Renal cortical epithelial cell (primary cell): ENCODE results near the gene DAGLA. TPM values are rescaled to one million over a fixed set of nuclear protein-coding genes. Genes with fewer than 3 reads are reported as not detected.
A peak's percentile ranks its signal among the peaks of the same experiment; 100 is the strongest.

Experiments used
- DNase-seq: peaks from one replicate; pipeline ENCODE4 v3.0.0-alpha.2; 2011; ENCODE audit warnings: low read depth
- total RNA-seq: library from RNA; depleted of rRNA; stranded (reverse); fragments of >200 nt; gene quantifications from 2 replicates; pipeline ENCODE4 v1.2.3, GENCODE V29; 2014

Gene DAGLA
- 1.7 and 6.8 TPM in 2 replicates for total RNA-seq

DNA sequence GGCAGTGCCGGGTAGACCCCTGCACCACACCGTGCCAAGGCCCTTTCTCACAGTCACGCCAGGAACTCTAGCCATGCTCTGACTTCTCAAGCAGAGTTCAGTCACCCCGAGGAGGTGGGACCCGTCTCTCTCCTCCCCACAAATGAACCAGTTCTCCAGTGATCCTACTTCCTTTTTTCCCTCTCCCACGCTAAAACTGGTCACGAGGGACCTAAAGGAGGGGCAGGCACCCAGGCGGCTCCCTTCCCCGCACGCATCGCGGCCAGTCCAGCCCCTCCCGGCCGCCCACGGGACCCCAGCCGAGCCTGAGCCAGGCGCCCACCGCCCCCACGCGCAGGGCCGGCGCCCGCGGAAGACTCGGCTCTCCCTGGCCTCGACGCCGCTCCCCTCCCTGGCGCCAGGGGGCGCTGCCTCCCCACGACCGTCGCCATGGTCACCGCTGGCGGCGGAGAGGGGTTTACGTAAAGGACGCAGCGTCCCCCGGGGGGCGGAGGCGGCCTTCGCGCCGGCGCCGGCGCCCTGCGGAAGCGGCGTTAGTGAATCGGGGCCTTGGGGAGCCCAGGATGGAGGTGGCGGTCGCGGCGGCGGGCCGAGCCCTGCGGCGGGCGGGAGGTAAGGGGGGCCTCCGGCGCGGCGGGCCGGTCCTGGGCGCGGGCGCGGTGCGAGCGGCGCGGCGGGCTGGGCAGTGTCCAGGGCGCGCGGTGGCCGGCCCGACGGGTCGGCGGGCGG is at the start of gene DAGLA:
DAGLA (plus strand) TSS at position 499 of the 729 bp plus-strand sequence. CDS start 39,765 bp downstream, outside the sequence.
- no peak for DNase-seq

DNA sequence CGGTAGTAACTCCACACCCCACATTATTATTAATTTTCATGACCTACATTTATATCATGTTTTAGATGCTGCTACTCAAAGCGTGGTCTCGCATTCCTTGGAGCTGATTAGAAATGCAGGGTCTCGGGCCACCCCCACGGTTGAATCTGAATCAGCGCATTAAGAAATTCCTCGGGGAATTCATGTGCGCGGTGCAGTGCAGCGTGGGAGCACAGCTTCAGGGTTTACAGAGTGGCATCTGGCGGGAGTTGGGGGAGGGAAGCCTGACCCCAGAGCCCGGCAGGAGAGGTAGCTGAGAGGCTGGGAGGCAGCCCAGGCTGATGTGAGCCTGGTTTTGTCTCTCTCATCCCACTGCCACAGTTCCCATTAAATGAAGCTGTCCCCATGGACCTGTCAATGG is 48.1 kb upstream of the DAGLA start:
- DNase-seq: peak; percentile 20

DNA sequence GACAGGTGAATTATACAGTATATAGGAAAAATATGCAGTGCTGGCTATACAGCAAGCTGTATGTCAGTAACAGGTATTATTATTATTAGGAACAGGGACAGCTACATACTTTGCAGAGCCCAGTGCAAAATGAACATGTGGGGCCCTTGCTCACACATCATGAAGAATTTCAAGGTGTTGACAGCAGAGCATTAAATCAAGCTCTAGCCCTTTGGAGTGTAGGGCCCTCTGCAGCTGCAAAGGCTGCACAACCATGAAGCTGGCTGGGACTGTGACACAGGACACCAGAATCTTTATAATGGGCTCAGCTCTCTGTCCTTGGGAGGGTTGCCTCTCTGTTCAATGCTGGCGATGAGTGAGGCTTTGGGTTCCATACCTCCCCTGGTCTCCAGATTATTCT is 44.9 kb upstream of the DAGLA start:
- no peak for DNase-seq

- no peak for DNase-seq
These were observed 44.4 kb upstream of the DAGLA start for GRCh38 chr11:61635787-61636186.

DNA sequence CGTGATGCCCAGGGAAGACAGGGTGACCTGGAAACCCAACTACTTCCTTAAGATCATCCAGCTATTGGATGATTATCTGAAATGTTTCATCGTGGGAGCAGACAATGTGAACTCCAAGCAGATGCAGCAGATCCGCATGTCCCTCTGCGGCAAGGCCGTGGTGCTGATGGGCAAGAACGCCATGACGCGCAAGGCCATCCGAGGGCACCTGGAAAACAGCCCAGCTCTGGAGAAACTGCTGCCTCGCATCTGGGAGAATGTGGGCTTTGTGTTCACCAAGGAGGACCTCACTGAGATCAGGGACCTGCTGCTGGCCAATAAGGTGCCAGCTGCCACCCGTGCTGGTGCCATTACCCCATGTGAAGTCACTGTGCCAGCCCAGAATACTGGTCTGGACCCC is 43.5 kb upstream of the DAGLA start:
- DNase-seq: no peak

DNA sequence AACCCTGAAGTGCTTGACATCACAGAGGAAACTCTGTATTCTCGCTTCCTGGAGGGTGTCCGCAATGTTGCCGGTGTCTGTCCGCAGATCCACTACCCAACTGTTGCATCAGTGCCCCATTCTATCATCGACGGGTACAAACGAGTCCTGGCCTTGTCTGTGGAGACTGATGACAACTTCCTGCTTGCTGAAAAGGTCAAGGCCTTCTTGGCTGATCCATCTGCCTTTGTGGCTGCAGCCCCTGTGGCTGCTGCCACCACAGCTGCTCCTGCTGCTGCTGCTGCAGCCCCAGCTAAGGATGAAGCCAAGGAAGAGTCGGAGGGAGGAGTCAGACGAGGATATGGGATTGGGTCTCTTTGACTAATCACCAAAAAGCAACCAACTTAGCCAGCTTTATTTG is 42.9 kb upstream of the DAGLA start:
- DNase-seq: no peak

DNA sequence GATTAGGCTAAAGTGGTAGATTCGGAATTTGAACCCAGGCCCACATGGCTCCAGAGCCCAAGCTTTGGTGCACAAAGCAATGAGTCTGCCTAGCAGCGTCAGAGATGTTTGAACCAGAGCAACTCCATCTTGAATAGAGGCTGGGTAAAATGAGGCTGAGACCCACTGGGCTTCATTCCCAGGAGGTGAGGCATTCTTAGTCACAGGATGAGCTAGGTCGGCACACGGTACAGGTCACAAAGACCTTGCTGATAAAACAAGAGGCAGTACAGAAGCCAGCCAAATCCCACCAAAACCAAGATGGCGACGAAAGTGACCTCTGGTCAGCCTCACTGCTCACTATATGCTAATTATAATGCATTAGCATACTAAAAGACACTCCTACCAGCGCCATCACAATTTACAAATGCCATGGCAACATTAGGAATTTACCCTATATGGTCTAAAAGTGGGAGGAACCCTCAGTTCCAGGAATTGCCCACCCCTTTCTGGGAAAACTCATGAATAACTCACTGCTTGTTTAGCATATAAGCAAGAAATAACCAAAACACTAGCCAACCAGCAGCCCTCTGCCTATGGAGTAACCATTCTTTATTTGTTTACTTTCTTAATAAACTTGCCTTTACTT is 40.3 kb upstream of the DAGLA start:
- no peak for DNase-seq

- no peak for DNase-seq
These were observed 38.0 kb upstream of the DAGLA start for GRCh38 chr11:61642162-61642561.

DNA sequence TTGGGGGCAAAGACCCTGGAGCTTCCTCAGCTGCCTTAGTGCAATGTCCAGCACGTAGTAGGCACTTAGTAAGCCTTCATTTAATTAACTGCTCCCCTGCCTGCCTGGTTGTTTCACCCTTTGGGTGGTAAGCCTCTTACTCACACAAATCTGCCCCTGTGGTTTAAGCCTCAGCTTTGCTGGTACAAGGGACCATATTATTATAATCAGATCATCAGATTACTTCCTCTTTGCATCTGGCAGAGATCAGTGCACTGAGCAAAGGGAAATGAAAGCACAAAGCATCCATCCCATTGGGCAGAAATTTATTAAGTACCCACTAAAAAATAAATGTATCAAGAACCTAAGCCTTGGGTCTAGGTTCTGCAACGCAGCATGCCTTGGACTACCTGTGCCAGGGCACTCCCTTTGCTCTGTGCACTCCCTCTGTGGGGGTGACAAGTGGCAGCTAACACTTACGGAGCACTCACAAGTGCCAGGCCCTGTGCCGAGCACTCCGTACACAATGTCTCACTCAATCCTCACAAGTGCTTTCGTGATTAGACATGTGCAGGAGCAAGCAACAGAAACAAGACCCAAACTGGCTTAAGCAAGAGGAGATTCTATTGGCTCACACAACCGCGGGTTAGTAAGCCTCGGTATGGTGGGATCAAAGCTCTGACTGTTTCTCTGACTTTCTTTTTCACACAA is 34.9 kb upstream of the DAGLA start:
- DNase-seq: no peak

DNA sequence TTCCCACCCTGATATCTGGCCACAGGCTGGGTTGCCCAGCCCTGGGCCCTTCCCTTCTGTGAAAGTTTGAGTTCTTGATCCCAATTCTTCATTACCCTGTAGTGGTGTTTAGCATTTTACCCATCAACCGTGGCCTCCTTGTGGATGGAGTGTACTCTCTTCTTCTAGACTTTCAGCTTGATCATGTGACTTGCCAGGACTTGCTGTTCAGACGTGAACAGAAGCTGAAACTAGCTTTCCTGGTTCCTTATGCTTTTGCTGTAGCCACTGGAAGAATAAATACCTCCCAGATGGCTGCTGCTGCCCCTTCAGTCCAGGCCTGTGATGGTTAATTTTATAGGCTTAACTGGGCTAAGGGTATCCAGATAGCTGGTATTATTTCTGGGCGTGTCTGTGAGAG is 32.7 kb upstream of the DAGLA start:
- DNase-seq: no peak

DNA sequence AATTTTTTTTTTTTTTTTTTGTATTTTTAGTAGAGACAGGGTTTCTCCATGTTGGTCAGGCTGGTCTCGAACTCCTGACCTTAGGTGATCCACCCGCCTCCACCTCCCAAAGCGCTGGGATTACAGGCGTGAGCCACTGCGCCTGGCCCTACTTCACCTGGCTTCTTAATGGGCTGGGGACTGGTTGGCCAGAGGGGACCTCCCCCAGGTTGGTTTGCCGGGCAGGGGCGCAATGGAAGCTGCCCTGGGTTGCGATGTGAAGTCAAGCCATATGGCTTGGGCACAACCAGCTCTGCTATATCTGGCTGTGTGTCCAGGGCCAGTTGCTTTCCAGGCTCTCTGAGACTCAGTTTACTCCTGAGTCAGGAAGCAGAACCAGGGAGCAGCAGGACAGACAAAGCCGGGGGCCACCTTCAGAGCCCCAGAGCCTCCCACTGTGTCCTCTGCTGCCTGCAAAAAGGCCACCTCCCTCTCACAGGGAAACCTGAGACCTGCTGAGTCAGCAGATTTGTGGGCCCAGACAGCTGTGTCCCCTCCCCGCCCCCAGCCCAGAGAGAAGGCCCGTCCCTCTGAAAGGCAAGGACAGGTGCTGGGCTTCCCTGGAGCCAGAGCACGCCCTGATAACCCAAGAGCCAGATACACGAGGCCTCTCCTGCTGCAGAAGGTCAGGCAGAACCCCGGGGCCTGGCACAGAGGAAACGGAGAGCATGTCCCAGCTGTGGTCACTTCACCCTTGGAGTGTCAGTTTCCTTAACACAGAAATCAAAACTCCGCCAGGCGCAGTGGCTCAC is 29.2 kb upstream of the DAGLA start:
- DNase-seq: no peak

- DNase-seq: no peak
These were observed 28.1 kb upstream of the DAGLA start for GRCh38 chr11:61652135-61652534.

- DNase-seq: peak; percentile 22
These were observed 25.8 kb upstream of the DAGLA start for GRCh38 chr11:61654397-61654829.

GRCh38 chr11:61655266-61656159 is 24.7 kb upstream of the DAGLA start:
- peak; percentile 60 for DNase-seq

GRCh38 chr11:61656347-61657077 is 23.7 kb upstream of the DAGLA start:
- DNase-seq: no peak

- DNase-seq: peak; percentile 47
These were observed 22.5 kb upstream of the DAGLA start for GRCh38 chr11:61657566-61658290.

- no peak for DNase-seq
These were observed 20.6 kb upstream of the DAGLA start for GRCh38 chr11:61659413-61660196.

GRCh38 chr11:61660997-61661396 is 19.2 kb upstream of the DAGLA start:
- DNase-seq: peak; percentile 21
